RPMI7951 (cell line): ENCODE data around the gene IER3. TPM values are rescaled to one million over a fixed set of nuclear protein-coding genes. Genes with fewer than 3 reads are reported as not detected.
A peak's percentile ranks its signal among the peaks of the same experiment; 100 is the strongest.

Source experiments
- DNase-seq: peaks from one replicate; pipeline ENCODE4 v3.0.0-alpha.2; 2012; ENCODE audit warnings: low read depth
- total RNA-seq: library from RNA; depleted of rRNA; stranded (reverse); fragments of >200 nt; shearing (Covaris generic); gene quantifications from 2 replicates; pipeline ENCODE4 v1.2.3, GENCODE V29; 2014

IER3 gene
- total RNA-seq, 1 experiment from 2014 or later = 377 TPM

DNA sequence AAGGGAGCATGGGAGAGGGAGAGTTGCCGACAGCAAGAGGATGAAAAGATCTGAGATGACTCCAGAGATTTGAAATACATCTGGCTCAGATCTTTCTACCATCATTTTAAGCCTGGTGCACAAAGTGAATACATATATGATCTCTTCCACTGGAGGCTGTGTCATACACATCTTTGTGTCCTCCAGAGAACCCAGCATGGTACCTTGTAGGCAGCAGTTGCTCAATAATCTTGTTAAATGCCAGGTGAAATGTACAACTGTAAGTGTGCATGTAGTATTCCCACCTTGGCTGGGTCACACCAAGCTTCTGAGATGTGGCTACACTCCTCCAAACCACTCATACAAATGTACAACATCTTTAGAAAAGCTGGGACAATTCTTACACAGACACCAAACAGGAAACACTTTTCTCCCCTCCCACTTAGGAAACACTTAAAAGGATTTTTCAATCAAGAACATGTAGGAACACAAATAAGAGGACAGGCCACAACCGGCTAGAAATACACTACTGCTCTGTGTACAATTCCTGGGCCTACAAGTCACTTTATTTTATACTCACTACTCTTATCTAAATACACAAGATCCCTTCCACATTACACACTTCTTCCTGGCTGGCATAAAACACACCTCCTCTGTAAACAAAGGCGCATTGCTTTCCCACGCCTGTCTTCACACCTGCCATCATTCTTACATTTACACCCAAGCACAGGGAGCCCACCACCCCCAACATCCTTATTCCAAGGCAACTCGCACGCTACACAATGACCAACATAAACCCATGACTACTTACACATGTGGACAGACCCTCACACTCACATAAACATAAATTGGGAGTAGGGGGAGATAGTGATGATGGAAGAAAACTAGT is 3.8 kb upstream of the IER3 start:
- DNase-seq = peak; percentile 65

DNA sequence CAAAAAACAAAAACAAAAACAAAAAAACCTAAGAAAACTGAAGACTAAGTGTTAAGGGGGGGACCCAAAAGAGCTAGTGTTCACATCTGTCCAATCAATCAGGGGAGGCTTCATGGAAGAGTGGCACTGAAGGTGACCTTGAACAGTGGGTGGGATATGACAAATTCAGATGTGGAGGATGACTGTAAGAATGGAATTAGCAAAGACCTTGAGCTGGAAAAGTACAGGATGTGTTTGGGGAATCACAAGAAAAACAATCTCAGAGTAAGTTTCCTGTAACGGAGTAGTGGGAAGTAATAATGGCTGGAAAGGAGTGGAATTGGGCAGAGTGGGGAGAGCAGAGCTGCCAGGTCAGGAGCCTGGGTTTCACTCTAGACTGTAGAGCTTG is 2.9 kb upstream of the IER3 start:
- peak; percentile 54 for DNase-seq

DNA sequence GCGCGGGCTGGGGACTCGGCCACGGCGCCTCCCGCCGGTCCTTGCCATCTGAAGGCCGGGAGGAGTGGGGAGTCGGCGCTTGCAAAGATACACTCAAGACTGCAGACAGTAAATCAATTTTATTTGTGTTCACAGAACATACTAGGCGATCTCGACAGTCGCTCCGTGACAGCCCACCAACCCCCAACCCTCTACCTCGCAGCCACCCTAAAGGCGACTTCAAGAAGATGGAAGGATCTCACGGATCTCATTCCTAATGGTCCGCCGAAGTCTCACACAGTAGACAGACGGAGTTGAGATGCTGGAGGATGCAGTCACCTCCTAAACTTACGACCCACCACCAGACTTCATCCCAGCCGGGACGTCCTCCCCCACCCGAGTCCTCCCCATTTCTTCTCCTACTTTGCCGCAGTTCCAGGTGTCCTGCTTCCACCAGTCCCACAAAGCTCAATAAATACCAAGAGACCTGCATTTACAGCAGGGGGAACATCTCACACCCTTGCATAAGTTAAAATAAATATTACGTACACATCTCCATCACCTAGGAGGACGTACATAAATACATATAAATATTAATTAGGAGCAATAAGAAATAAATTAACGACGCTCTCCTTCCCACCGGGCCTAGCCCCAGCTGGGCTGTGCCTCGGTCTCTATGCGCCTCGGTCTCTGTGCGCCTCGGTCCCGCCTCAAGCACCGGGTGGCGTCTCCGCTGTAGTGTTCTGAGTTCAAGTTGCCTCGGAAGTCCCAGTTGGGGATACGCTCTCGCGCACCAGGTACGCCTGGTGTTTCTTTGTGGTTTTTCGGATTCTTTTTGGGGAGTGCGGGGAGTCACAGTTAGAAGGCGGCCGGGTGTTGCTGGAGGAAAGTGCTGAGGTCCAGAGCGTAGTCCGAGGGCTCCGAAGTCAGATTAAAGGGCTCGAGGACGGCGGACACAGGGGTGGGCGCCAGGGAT is 971 bp downstream of the IER3 start:
- DNase-seq = no peak

DNA sequence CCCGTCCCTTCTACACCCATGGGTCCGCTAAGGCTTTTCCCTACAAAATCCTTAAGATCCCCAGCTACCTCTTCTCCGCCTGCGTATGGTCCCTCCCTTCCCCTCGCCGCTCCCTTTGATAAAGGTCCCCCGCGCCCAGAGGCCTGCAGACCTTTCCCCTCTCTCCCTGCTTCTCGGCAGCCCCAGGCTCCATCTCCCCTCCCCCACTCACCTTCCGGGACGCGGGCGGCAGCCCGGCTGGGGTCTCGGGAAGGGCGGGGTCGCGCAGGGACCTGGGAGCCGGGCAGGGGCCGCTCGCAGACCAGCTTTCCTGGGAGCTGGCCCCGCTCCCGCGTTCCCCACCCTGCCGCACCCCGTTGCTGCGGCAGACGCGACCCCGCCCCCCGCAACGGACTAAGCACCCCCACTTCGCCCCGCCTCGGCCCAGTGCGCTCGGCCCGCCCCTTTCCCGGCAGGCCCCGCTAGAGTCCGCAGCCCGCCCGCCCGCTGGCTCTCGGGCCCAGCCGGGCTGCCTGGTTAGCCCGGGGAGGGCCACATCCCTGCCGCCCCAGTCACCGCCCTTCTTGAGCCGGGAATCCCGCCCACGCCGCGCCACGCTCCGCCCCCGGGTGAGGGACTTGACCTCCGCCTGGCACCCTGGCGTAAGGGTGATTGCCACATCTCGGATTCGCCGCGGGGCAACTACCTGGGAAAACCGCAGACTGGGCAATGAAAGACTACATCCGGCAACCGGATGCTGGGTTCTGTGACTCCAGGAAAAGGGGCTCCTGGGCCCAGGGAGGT is 1.8 kb downstream of the IER3 start, which contains the start of gene FLOT1:
FLOT1 (minus strand) TSS at position 372 of the 783 bp plus-strand sequence. CDS start 498 bp downstream, outside the sequence.
- DNase-seq = peak; percentile 95

DNA sequence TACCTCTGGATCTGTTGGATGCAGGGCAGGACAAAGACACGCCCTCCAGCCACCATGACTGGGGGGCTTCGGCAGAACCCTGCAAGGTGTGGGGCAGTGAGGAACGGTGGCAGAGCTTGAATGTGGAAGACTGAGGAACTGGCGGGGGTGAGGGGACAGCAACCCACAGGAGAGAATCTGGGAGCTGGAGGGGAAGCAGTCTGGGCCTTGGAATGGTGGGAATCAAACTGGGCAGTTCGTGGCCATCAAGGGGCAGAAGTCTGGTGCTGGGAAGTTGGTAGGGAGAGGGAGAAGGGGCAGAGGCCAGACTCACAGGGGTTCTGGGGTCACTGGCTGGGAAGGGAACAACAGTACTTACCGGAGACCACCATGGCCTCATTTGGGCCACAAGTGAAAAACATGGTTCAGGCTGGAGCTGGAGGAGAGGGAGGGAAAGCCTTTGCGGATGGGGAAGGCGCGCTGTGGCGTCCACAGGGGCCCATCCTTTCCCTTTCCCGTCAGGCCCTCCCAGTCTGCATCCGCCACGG is 2.5 kb downstream of the IER3 start:
- DNase-seq = no peak

DNA sequence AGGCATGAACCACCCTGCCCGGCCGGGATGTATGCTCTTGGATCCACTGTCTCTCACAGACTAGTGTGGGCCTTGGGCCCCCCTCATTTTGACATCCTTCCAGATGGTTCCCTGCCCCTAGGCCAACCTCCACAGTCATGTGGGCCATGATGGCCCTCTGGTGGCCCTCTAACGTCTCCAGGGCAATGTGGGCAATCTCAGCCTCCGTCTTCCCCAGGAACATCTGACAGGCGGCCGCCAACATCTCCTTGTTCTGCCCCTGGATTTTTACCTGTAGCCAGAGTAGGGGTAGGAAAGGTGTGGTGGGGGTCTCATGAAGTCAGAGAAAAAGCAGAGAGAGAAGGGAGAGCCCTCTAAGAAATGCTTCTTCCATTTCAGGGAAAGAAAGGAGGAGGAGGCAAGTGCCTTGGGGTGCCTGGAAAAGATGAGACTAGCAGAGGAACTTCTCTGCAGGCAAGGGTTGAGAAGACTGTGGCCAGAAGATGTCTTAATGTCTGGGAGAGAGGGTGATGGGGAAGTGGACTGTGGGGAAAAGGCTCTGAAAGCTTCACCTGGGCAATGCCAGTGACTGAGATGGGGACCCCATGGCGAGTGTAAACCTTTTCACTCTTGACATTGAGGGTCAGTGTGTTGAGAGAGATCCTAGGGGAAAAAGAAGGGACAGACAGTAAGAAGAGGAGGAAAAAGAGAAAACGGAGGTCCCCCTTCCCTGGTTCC is 3.1 kb downstream of the IER3 start:
- peak; percentile 78 for DNase-seq

DNA sequence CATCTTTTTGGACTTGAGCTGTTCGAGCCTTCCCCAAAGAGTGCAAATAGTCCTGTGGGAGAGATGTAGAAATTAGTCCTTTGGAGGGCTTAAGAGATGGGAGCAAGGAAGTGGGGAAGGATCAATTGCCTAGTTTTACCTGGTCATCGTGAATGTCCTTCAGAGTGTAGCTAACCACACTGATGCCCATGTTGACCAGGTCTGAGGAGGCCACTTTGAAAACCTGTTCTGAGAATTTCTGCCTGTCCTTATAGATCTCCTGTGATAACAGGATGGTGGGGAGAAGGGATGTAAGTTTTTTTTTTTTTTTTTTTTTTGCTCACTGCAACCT is 3.8 kb downstream of the IER3 start:
- peak; percentile 65 for DNase-seq

DNA sequence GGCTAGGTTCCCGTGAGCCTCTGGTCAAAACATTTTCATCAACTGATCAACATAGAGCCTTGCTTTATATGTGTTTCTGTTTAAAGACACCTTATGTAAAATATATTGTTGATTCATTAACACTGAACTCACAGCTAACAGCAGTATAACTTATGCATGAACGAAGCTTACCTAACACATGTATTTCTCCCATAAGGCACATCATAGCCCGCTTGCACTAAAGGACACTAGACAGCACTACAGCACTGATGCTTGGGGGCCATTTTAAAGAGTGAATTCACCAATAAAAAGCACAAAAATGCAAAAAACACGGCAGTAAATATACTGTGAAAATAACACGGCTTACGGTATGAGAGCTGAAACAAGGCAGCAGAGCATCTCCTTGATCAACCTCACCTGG is 5.8 kb downstream of the IER3 start:
- DNase-seq = no peak

DNA sequence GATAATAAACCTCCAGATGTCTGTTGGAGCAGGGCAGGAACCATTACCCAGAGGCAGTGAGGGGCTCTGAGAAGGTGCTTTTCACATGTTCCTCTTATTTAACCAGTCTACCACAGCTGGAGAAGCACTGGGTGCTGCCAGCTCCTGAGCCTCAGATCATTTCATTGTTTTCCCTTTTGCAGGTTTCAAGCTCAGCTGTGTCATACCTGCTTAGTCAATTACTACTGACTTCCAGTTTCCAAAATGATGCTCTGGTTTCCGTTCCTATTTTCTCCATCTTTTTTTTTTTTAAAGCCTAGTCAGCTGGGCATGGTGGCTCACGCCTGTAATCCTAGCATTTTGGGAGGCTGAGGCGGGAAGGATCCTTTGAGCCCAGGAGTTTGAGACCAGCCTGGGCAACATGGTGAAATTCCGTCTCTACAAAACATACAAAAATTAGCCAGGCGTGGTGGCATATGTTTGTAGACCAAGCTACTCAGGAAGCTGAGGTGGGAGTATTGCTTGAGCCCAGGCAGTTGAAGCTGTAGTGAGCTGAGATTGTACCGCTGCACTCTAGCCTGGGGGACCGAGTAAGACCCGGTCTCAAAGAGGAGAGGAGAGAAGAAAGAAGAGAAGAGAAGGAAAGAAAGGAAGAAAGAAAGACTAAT is 8.6 kb downstream of the IER3 start:
- DNase-seq = no peak

DNA sequence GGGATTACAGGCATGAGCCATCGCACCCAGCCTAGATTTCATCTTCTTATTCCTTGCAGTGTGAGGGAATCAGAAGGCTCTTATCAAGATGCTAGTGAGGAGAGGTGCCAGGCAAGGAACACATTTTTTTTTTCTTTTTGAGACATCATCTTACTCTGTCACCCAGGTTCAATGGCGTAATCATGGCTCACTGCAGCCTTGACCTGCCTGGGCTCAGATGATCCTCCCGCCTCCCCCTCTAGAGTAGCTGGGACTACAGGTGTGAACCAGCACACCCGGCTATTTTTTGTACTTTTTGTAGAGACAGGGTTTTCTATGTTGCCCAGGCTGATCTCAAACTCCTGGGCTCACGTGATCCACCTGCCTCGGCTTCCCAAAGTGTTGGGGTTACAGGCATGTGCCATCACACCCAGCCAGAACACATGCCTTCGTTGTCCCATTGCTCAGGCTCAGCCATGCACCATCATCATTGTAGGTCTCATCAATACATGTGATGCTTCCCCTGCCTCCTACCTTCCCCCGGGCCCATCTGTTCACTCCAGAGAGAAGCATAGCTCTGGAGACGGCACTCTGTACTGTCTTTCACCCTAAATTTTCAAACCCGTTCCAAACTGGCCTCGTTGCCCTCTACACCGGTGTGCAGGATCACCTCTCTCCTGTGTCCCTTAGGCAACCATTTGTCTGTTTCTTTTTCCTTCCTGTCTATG is 12.0 kb downstream of the IER3 start:
- no peak for DNase-seq

DNA sequence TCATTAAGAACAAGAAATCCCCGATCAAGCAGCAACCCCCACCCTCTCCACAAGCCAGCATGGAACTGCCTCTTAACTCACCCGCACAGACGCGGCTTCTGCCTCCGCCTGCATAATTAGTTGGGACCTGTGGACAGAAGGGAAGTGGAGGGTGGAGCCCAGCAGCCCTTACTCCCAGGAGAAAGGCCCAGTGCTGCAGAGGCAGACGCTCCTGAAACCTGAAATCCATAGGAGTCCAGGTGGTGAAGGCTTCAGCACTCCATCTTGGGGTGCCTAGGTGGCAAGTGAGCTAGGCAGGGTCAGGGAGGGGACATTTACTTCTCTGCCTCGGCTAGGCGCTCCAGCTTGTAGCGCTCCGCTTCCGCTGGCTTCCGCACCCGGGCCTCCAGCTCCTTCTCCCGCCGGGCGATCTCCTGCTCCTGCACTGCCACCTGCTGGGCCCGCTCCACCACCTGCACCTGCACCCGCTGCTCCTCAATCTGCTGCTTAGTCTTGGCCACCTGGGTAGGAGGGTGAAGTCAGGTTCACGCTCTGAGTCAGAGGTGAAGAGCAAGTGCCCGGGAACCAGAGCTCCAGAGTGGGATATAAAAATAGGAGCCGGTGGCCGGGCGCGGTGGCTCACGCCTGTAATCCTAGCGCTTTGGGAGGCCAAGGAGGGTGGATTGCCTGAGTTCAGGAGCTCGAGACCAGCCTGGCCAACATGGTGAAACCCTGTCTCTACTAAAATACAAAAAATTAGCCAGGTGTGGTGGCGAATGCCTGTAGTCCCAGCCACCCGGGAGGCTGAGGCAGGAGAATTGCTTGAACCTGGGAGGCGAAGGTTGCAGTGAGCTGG is 13.5 kb downstream of the IER3 start:
- no peak for DNase-seq

DNA sequence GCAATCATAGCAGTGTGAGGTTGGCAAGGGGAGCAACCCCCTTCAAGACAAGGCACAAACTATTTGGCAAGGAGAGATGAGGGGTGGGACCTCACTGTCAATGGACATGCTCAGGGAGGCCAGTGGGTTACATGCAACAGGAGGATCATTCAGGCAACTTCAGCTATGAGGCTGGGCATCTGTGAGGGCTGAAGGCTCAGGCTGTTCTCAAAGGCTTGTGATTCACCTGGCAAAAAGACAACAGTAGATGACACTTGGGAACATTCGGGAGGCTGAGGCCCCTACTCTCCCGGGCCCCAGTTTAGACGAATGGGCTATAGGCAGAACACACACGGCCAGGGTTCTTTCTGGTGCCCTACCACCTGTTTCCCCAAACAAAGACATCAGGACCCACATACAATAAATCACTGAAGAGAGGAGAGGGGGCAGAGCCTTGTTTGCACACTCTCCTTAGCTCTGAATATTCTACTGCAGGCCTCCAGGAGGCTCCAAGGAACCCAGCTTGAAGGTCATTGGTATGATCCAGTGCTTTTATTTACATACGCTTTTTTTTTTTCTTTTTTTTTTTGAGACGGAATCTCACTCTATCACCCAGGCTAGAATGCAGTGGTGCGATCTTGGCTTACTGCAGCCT is 16.3 kb downstream of the IER3 start:
- DNase-seq = peak; percentile 69

DNA sequence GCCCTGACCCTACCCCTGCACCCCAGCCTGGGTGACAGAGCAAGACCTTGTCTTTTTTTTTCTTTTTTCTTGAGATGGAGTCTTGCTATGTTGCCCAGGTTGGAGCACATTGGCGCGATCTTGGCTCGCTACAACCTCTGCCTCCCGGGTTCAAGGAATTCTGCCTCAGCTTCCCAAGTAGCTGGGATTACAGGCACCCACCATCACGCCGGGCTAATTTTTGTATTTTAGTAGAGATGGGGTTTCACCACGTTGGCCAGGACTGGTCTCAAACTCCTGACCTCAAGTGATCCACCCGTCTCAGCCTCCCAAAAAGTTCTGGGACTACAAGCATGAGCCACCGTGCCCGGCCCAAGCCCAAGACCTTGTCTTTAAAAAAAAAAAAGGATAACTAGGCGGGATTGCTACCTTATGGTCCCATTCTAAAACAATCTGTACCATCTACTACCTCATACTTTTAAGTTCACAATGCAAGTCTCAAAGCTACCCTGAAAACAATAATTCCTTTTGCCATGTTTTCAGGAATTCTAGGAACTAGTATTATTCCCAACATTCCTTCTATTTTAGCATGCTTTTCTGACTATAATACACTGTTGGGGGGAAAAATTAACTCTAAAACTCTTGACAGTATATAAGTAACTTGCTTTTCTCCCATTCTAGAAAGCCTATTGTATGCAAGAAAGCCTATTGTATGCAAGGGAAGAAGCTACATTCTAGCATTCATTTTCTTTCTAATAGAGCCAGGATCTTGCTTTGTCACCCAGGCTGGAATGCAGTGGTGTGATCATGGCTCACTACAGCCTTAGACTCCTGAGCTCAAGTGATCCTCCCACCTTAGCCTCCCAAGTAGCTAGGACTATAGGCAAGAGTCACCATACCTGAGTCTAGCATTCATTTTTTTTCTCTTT is 17.6 kb downstream of the IER3 start:
- no peak for DNase-seq

DNA sequence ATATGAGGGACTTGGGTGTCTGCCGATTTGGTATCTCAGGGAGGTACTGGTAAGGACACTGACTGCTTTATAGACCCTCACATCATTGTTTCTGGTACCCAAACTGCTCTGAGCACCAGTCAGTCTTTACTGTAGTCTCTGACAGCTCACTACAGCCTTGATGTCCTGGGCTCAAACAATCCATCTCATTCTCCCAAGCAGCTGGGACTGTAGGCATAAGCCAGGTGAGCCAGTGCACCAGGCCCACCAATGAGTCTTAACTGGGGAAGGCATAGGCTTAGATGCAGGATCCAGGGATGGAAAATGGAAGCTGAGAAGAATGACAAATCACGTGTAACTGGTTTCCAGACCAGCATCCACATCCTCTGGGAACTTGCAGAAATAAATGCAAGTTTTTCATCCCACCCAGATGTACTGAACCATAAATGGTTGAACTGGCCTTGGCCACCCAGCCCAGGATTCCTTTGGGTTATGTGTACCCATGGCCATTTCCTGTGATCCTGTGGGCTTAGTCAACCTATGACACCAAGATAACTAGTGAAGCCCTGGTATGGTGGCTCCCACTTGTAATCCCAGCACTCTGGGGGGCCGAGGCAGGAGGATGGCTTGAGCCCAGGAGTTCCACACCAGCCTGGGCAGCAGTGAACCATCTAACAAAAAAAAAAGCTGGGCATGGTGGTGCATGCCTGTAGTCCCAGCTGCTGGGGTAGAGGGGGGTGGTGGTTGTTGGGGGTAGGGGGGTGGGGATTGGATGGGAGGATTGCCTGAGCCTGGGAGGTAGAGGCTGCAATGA is 18.4 kb downstream of the IER3 start:
- peak; percentile 72 for DNase-seq

DNA sequence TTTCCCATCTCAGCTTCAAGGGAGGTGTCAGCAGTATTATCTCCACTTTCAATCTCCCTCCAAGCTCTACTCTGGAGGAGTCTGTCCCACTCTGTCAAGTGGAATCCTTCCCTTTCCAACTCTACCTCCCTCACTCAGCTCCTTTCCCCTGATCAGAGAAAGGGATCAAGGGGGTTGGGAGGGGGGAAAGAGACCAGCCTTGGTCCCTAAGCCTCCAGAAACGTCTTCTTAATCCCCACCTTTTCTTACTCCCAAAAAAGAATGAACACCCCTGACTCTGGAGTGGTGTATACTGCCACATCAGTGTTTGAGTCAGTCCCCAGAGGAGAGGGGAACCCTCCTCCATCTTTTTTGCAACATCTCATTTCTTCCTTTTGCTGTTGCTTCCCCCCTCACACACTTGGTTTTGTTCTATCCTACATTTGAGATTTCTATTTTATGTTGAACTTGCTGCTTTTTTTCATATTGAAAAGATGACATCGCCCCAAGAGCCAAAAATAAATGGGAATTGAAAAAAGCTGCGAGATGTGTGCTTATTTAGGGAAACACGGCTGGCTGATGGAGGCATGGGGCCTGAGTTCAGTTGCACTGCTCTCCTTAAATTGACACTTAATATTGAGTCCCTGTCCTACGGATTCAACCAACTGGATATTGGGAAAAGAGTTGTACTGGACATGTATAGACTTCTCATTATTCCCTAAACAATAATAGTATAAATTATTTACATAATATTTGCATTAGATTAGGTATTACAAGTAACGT is 19.3 kb downstream of the IER3 start:
- no peak for DNase-seq
